T-helper 1 cell treated with Interleukin-12 subunit alpha and Interleukin-12 subunit beta and Interleukin-4 antibody, amounts not matched to agents 30 μg/mL and 1 μg/mL, for 36 hours (primary cell): ENCODE results near the gene DSTYK.

Experiments
- H3K27ac Mint-ChIP-seq: one replicate; pipeline ENCODE4 v1.8.0; 2021; ENCODE audit warnings: mild to moderate bottlenecking, mixed read lengths
- H3K27me3 Mint-ChIP-seq: one replicate; pipeline ENCODE4 v1.8.0; 2021; ENCODE audit warnings: low read depth, mixed read lengths
- H3K36me3 Mint-ChIP-seq: one replicate; pipeline ENCODE4 v1.8.0; 2021; ENCODE audit warnings: low read depth, mixed read lengths
- H3K4me1 Mint-ChIP-seq: one replicate; pipeline ENCODE4 v1.8.0; 2021; ENCODE audit warnings: low read depth, mixed read lengths
- H3K4me3 Mint-ChIP-seq: one replicate; pipeline ENCODE4 v1.8.0; 2021; ENCODE audit warnings: mild to moderate bottlenecking, moderate library complexity, mixed read lengths
- H3K9me3 Mint-ChIP-seq: one replicate; pipeline ENCODE4 v1.8.0; 2021; ENCODE audit warnings: mixed read lengths

DSTYK gene

DNA sequence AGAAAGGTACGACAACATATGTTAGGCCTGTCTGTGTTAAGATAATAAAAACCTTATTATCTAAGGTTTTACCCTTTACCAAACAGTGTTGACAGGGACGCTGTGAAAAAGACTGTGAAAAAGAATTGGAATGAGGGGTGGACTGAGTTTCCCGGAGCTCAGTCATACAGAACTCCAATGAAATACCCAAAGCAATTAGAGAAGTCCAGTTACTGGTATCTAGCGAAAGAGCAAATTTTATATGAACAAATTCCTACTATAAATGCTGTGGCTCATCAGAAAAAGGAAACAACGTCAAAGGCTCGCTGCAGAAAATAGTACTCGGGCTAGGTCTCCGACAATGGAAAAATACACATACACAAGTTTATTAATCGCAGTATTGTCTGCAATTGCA is 89.0 kb downstream of the DSTYK start:
- Mint-ChIP-seq H3K27me3 (no peaks in the 10 kb centered on the region), H3K27ac (peak overlapping the region; percentile 99), H3K4me1 (peaks cover 30% of the 10 kb centered on the region), H3K9me3 (no peaks in the 10 kb centered on the region), H3K4me3 (peak overlapping the region; percentile 92), H3K36me3 (peaks cover 8% of the 10 kb centered on the region)

DNA sequence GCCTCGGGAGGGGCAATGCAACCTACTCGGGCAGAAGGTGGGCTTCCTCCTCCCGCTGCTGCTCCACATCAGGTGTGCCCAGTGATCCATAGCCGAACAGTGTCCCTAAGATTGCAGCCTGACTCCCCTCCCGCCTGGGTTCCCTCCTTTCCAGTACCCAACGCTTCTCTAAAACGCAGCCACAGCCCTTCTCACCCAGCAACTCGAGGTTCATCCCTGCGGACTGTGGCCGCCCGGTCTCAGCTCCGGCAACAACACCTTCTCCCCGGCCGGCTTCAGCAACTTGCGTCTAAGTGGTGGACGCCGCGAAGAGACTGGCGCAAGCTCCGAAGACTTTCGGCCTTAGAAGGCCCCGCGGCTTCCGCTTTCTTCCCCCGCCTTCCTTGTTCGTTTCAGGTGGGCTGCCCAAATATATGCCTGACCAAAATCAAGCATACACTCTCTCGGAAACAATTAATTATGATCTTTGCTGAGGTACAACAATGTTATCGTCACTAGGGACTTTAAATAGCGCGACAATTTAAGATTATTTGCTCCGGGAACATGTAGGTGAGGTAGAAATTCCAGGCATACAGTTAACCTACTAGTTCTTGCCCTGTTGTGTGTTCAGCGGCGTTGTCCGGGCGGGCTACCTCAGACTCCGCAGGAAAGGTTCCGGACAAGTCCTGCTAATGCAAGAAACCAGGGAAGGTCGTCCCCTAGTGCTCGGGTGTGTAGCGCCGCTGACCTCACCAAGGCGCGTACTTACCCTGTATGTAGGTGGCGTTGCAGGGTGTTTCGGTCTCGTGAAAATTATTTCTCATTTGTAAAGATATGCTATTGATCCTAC is 89.6 kb downstream of the DSTYK start, which contains the start of gene RBBP5:
Gene RBBP5, minus strand, starts transcription at position 319 of the 829 bp plus-strand sequence. Its CDS starts 105 bp downstream, at position 214.
- Mint-ChIP-seq H3K27me3 (no peaks in the 10 kb centered on the region), H3K9me3 (no peaks in the 10 kb centered on the region), H3K36me3 (peaks cover 8% of the 10 kb centered on the region), H3K4me1 (peaks cover 30% of the 10 kb centered on the region), H3K27ac (peak within 1 kb of the TSS; percentile 99), H3K4me3 (peak within 1 kb of the TSS; percentile 92)

- H3K36me3 Mint-ChIP-seq = peaks cover 11% of the 10 kb centered on the region
- H3K27ac Mint-ChIP-seq = no peak overlapping the region
- peaks cover 32% of the 10 kb centered on the region for H3K4me1 Mint-ChIP-seq
- H3K4me3 Mint-ChIP-seq = no peak overlapping the region
- H3K9me3 Mint-ChIP-seq = no peaks in the 10 kb centered on the region
- no peaks in the 10 kb centered on the region for H3K27me3 Mint-ChIP-seq
Measured at GRCh38 chr1:205118752-205119151, 92.8 kb downstream of the DSTYK start.

DNA sequence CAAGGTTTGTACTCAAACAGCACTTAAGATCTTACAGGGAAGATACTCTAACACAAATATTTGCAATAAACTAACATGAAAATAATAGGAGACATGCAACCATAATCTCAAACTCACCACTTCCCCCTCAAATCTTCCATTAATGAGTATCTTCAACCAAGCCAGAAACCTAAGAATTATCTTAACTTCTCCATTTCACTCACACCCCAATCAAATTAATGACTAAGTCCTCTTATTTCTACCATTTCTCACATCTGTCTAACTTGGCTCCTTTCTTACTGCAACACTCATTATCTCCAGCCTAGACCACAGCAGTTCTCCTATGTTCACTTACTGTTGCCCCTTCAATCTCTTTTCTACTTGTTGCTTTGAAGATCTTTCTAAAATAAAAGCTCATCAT is 100.1 kb downstream of the DSTYK start:
- peaks cover 21% of the 10 kb centered on the region for H3K36me3 Mint-ChIP-seq
- peaks cover 3% of the 10 kb centered on the region for H3K4me1 Mint-ChIP-seq
- H3K9me3 Mint-ChIP-seq = no peaks in the 10 kb centered on the region
- H3K27ac Mint-ChIP-seq = no peak overlapping the region
- no peaks in the 10 kb centered on the region for H3K27me3 Mint-ChIP-seq
- H3K4me3 Mint-ChIP-seq = no peak overlapping the region

- Mint-ChIP-seq H3K9me3 (no peaks in the 10 kb centered on the region), H3K27me3 (no peaks in the 10 kb centered on the region), H3K4me3 (no peak overlapping the region), H3K27ac (no peak overlapping the region), H3K4me1 (peaks cover 1% of the 10 kb centered on the region), H3K36me3 (peaks cover 30% of the 10 kb centered on the region)
Measured at GRCh38 chr1:205109711-205110110, 101.8 kb downstream of the DSTYK start.

- no peak overlapping the region for H3K27ac Mint-ChIP-seq
- no peak overlapping the region for H3K4me3 Mint-ChIP-seq
- no peaks in the 10 kb centered on the region for H3K27me3 Mint-ChIP-seq
- H3K9me3 Mint-ChIP-seq = no peaks in the 10 kb centered on the region
- H3K36me3 Mint-ChIP-seq = peaks cover 32% of the 10 kb centered on the region
- peaks cover 1% of the 10 kb centered on the region for H3K4me1 Mint-ChIP-seq
Measured at GRCh38 chr1:205109269-205109668, 102.2 kb downstream of the DSTYK start.

GRCh38 chr1:205108464-205108863 is 103.0 kb downstream of the DSTYK start:
- H3K36me3 Mint-ChIP-seq = peaks cover 39% of the 10 kb centered on the region
- no peaks in the 10 kb centered on the region for H3K27me3 Mint-ChIP-seq
- no peak overlapping the region for H3K27ac Mint-ChIP-seq
- H3K9me3 Mint-ChIP-seq = no peaks in the 10 kb centered on the region
- H3K4me3 Mint-ChIP-seq = no peak overlapping the region
- H3K4me1 Mint-ChIP-seq = peaks cover 1% of the 10 kb centered on the region

- peaks cover 39% of the 10 kb centered on the region for H3K36me3 Mint-ChIP-seq
- H3K9me3 Mint-ChIP-seq = no peaks in the 10 kb centered on the region
- H3K27ac Mint-ChIP-seq = no peak overlapping the region
- peaks cover 1% of the 10 kb centered on the region for H3K4me1 Mint-ChIP-seq
- H3K4me3 Mint-ChIP-seq = no peak overlapping the region
- no peaks in the 10 kb centered on the region for H3K27me3 Mint-ChIP-seq
Measured at GRCh38 chr1:205107327-205107726, 104.2 kb downstream of the DSTYK start.

GRCh38 chr1:205102404-205102803 is 109.1 kb downstream of the DSTYK start:
- Mint-ChIP-seq H3K27me3 (no peaks in the 10 kb centered on the region), H3K27ac (no peak overlapping the region), H3K9me3 (no peaks in the 10 kb centered on the region), H3K36me3 (peaks cover 46% of the 10 kb centered on the region), H3K4me3 (no peak overlapping the region), H3K4me1 (no peaks in the 10 kb centered on the region)

GRCh38 chr1:205098242-205098641 is 113.3 kb downstream of the DSTYK start:
- H3K4me3 Mint-ChIP-seq = no peak overlapping the region
- no peak overlapping the region for H3K27ac Mint-ChIP-seq
- peaks cover 42% of the 10 kb centered on the region for H3K36me3 Mint-ChIP-seq
- no peaks in the 10 kb centered on the region for H3K27me3 Mint-ChIP-seq
- H3K9me3 Mint-ChIP-seq = no peaks in the 10 kb centered on the region
- no peaks in the 10 kb centered on the region for H3K4me1 Mint-ChIP-seq

DNA sequence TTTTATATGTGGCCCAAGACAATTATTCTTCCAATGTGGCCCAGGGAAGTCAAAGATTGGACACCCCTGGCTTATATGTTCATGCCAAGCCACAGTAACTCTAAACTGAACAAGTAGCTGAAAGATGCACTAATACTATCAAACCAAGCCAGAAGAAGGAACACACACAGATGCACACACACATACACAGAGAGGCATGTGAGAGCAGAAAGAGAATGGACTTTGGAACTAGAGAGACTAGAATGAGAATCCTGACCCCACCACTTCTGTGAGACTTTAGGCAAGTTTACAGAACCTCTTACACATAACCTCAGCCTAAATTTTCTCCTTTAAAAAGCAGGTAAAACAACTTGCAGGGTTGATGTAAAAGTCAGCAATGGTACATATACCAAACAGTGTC is 116.1 kb downstream of the DSTYK start:
- Mint-ChIP-seq H3K27ac (no peak overlapping the region), H3K4me1 (peaks cover 2% of the 10 kb centered on the region), H3K36me3 (peaks cover 40% of the 10 kb centered on the region), H3K27me3 (no peaks in the 10 kb centered on the region), H3K9me3 (no peaks in the 10 kb centered on the region), H3K4me3 (no peak overlapping the region)
